Measurements from ENCODE around the gene ZNF865.

Gene ZNF865

DNA sequence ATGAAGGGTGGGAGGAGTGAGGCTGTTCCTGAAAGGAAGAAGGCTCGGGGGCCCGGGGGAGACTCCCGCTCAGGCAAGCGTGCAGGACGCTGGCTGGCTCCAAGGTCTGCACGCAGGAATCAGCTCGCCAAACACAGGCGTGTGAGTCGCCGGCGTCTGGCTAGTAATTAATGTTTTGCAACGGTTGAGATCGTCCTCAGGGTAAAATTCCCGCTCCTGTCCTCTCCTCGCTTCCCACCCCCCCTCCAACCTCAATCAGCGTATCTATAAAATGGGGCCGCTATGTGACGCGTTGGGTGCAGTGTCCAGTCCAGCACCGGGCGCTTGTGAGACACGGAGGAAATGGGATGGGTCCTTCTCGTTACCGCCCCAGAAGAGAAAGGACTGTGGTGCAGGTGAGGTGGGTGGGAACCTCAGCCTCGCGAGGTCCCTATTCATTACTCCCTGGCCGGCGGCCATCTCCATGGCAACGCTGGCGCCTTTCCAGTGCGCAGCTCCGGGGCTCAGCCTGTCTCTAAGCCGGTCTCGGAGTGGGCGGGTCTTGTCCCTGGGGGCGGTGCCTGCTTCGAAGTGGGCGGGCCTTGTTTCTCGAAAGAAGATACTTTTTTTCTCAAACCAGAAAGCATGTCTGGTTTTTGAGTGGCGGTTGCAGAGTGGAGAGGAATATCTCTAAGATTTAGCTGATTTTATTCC lies 18.3 kb upstream of the ZNF865 start:
- DNase-seq (ENCODE audit: low read depth in 2 of 2) = peak; percentile 82 to 83

DNA sequence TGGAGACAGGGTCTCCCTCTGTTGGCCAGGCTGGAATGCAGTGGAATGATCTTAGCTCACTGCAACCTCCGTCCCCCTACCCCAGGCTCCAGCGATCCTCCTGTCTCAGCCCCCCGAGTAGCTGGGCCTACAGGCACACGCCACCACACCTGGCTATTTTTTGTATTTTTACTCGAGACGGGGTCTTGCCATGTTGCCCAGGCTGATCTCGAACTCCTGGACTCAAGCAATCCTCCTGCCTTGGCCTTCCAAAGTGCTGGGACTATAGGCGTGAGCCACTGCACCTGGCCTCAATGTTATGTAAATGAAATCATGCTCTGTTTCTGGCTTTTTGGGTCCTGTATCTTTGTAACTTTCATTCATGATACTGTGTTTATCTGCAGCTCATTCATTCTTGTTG lies 16.7 kb upstream of the ZNF865 start:
- no peak for DNase-seq (ENCODE audit: low read depth in 2 of 2)

DNA sequence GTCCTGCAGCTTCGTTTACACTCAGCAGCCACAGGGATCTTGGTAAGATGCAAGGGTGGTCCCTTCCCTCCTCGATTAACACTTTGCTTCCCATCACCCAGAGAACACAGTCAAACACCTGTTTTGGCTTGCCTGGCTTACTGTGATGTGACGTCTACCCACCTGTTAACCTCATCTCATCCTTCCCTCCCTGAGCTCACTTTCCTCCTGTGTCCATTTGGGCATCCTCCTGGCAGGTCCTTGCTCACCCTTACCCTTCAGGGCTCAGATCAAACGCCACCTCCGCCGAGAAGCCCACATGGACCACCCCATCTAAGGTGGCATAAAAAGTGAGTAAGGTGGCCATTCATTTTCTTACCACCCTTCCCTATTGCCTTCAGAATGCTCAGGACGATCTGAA lies 15.3 kb upstream of the ZNF865 start:
- no peak for DNase-seq (ENCODE audit: low read depth in 2 of 2)

DNA sequence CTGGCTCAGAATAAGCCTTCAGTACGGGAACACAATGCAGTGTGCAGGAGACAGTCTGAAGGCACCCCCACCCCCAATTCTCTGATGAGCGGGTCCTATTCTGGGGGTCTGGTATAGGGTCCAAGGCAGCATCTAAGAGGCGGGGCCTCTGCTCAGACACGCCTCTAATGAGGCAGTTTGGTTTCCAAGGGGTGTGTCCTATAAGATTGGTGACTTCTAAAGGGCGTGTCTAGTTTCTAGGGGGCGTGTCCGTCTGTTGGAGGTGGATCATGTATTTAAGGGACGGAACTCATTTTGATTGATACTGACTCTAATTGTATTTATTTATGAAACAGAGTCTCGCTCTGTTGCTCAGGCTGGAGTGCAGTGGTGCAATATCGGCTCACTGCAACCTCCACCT lies 14.8 kb upstream of the ZNF865 start:
- no peak for DNase-seq (ENCODE audit: low read depth in 2 of 2)

DNA sequence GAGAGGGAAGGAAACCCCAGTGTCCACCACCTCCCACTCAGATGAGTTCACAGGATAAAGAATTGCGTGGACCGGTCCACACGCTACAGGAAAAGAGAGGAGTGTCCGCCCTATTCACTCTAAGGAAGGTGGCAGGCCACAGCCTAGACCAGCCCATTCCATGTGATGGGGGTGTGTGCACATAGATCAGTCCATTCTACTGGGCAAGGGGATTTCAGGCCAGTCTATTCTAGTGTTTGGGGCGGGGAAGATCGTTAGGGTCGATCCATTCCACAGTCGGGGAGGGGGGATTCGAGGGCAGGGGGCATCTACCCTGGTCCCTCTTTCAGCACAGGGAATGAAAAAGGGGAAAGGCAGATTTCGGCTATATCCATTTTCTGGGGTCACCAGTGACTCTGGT lies 13.9 kb upstream of the ZNF865 start:
- DNase-seq (ENCODE audit: low read depth in 2 of 2) = no peak

DNA sequence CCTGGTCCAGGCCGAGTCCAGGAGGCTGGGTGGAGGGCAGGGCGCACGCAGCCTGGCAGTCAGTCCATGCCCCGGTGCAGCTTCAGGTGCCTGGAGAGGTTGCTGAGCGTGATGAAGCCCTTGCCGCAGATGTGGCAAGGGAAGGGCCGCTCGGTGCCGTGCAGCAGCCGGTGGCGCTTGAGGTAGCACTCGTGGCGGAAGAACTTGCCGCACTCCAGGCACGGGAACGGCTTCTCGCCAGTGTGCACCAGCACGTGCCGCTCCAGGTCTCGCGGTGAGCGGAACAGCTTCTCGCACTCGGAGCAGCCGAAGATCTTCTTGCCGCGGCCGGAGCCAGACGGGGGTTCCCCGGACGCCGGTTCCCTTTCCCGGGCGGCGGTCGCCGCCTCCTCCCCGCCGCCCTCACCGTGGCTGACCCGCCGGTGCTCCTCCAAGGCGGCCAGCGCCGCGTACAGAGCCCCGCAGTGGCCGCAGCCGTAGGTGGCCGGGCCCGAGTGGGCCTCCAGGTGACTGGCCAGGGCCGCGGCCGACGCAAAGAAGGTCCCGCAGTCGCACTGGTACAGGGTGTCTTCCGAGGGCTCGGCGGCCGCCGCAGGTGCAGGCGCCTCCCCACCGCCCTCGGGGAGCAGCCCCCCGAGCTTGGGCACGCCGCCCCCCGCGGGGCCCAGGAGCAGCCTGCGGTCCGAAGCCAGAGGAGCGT lies 12.9 kb upstream of the ZNF865 start:
- DNase-seq (ENCODE audit: low read depth in 2 of 2) = no peak

DNA sequence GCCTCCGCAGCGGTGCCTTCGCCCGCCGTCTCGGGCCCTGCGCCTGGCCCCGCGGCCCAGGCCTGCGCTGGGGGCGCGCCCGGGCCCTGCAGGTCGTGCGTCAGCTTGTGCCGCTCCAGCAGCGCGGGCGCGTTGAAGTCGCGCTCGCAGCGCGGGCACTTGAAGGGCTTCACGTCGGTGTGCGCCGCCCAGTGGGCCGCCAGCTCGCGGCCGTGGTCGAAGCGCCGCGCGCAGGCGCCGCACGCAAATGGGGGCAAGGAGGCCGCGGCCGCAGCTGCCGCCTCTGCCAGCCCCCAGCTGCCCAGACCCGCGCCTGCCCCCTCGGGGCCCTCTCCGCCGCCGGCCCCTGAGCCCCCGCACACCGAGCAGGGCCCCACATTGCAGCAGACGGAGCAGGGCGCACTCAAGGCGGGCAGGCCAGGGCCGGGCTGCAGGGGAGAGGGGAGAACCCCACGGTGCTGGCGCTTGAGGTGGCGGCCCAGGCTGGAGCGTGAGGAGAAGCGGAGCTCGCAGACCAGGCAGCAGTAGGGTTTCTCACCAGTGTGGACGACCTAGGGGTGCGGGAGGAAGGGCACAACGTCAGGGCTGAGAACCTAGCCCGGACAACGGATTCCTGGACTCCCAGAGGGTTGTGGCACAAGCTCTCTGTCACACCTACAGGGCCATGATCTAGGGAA lies 12.2 kb upstream of the ZNF865 start:
- no peak for DNase-seq (ENCODE audit: low read depth in 2 of 2)

DNA sequence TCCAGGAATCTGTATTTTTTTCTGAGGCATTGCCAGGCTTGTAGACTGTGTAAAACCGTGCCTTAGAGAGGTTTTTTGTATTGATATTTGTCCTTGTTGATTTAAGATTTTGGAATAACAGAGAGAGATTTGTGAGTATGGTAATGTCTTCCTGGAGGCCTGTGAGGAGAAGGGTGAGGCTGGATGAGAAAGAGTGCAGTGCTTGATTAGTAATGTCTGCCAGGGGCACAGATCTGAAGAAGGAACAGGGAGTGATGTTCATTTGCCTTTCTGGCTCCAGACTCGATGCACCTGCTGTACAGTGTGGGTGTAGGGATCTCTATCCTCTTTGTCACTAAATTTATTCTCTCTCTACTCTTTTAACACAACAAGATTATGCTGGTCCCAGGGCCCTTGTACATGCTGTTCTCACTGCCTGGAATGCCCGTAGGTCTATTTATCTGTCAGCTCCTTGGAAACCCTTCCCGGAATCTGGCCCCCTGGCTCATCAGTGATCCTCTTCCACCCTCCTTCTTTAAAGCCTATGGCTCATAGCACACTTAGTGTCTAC lies 10.4 kb upstream of the ZNF865 start:
- no peak for DNase-seq (ENCODE audit: low read depth in 2 of 2)

DNA sequence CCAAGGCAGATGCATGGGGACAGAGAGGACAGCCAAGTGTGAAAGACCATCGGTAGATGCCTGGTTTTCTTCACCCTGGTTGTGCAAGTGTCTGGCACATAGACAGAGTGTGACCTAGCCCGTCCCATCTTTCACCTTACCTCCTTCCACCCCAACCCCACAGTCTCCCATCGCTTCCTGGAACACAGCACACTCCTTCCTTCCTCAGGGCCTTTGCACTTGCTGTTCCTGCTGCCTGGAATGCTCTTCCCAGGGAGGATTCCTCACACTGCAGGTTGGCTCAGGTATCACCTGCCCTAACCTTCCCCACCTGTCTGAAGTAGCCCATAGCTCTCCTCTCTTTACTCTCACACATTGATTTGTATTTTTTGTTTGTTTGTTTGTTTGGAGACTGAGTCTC lies 9.1 kb upstream of the ZNF865 start:
- no peak for DNase-seq (ENCODE audit: low read depth in 2 of 2)

DNA sequence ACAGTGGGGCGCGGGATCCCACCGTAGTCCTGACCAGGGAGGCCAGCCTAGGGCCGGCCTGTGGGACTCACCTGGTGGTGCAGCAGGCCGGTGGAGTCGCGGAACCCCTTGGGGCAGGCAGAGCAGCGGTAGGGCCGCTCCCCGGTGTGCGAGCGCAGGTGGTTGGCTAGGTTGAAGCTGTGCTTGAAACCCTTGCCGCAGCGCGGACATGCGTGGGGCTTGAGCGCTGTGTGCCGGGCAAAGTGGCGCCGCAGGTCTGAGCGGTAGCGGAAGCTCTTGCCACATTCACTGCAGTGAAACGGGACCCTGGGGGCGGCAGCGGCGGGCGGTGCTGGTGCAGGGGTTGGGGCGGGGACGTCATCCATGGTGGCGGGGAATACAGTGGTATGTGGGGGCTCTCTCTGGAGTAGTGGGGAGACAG lies 7.9 kb upstream of the ZNF865 start:
- DNase-seq (ENCODE audit: low read depth in 2 of 2) = no peak

DNA sequence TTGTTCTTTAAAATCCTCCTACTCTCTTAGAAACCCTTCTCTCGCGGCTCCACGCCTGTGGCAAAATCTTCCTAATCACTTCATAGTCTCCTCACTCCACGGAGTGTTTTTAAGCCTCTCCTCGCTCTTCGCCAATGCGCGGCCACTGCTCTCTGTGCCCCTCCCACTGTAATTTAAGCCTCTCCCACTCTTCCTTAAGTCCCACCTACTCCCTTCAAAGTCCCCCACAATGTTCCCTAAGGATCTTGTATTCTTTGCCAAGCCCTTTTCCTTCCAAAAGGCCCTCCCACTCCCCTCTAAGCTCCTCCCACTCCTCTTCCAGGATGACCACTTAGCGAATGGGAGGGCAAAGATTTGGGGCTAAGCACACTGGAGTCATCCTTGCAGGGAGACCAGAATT lies 7.4 kb upstream of the ZNF865 start:
- DNase-seq (ENCODE audit: low read depth in 2 of 2) = no peak

DNA sequence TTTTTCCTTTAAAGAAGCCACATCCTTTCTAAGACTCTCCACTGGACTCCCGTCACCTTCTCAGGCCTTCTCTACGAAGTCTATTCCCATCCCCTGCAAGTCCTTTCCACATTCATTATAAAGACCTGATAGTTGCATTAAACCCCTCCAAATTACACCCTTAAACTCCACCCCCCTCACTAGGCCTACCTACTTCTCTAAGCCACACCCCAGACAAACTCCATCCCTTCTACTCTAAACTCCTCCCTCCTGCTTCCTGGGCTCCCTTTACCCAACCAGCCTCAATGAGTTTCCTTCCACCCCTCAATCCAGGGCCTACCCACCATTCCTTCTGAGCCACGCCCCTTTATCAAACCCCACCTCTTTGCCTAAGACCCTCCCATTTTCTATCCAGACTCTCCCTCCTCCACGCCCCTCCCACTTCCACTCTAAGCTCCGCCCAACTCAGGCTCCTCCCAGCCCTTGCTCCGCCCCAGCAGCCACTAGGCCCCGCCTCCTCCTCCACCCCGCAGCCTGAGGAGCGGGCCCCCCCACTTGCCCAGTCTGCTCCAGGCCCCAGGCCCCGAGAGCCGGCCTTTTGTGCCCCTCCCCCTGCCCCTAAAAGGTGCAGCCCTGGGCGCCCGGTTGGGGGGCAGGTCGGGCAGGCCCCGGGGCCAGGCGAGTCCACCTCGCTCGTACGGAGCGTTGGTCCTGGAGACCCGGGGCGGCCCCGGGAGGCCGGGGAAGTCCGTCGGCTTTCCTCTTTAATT lies 6.6 kb upstream of the ZNF865 start:
- DNase-seq (ENCODE audit: low read depth in 2 of 2) = peak; percentile 84 to 87

DNA sequence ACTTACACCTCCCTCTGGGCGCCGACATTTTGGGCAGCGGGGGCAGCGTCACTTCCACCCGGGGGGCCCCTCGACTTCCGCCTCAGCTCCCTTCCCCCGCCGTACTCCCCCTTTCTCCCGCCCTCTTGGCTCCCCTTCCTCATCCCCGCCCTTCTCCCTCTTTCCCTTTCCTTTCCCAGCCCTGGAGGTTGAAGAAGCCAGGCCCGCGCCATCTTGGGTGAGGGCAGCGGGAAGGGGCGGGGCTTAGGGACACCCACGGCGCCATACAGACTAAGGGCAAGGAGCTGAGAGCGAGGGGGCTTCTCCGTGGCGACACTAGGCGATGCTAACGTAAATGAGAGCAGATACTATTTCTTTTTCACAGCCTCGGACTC lies 6.0 kb upstream of the ZNF865 start, which contains the start of gene FIZ1:
Gene FIZ1, minus strand, starts transcription at position 50 of the 374 bp plus-strand sequence. CDS start 1,652 bp downstream, outside the sequence.
- peak; percentile 83 to 88 for DNase-seq (ENCODE audit: low read depth in 2 of 2)

DNA sequence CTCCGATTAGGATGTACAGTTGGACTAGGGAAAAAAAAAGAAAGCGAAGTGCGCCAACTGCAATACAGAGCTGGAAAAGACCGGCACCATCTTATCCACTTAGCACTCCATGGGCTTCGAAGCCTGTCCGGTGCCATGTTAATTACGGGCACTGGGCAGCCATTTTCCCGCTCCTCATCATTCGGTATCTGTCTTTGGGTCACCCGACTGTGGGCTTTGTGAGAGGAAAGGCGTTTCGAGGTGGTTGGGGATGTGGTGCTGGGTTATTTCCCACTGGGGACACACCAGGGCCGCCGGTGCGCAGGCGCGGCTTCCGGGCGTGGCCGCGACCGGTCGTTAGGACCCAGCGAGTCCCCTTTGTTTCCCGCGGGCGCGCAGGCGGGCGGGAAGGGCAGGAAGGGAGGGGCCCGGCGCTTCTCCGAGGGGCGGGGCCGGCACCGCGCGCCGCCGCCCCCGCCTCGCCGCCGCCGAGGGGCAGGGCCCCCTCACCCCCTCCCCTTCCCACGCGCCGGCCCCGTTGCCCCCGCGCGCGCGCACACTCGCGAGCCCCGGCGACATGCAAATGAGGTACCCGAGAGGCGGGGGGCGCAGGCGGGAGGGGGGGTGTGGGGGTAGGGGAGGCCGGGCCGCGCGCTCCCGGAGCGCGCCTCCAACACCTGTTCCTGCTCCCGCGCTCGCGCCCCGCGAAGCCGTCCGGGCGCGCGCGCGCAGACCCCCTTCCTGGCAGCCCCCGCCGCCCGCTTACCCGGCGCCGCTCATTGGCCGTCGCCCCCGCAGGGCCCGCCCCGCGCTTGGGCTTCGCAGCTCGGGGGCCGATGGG lies 5.4 kb upstream of the ZNF865 start, which contains the start of gene ZNF524:
Gene ZNF524, plus strand, starts transcription at position 447 of the 820 bp plus-strand sequence. CDS start 1,825 bp downstream, outside the sequence.
- DNase-seq (ENCODE audit: low read depth in 2 of 2) = peak; percentile 64 to 66

DNA sequence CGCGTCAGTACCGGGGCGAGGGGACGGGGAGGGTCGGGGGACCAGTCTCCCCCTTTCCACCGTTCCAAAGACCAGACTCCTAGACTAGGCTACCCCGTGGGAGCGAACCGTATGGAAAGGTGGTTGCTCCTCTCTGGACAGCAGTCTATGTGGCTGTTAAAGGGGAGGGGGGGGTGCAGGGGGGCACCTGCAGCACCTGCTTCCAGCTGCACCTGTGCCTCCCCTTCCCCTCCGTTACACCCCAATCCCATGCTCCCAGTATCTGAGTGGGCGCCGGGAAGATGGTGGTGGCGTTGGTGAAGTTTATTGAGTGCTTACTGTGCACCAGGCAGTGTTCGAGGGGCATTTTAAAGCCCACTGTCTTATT lies 4.8 kb upstream of the ZNF865 start:
- DNase-seq (ENCODE audit: low read depth in 2 of 2) = no peak

DNA sequence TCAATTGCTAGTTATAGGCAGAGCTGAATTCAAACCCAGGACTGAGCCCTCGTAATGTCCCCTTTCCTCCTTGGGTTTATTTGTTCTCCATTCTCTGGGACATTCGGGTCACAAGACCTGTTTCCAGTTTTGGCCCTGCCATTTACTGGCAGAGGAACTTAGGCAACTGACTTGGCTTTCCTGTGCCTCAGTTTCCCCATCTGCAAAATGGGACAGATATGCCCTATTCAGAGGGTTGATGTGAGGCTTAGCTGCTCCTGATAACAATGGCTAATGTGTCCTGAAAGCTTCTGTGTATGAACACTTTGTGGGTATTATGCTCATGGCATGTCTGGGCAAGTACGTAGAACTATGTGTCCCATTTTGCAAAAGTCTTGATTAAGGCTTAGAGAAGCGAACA lies 4.4 kb upstream of the ZNF865 start:
- no peak for DNase-seq (ENCODE audit: low read depth in 2 of 2)

DNA sequence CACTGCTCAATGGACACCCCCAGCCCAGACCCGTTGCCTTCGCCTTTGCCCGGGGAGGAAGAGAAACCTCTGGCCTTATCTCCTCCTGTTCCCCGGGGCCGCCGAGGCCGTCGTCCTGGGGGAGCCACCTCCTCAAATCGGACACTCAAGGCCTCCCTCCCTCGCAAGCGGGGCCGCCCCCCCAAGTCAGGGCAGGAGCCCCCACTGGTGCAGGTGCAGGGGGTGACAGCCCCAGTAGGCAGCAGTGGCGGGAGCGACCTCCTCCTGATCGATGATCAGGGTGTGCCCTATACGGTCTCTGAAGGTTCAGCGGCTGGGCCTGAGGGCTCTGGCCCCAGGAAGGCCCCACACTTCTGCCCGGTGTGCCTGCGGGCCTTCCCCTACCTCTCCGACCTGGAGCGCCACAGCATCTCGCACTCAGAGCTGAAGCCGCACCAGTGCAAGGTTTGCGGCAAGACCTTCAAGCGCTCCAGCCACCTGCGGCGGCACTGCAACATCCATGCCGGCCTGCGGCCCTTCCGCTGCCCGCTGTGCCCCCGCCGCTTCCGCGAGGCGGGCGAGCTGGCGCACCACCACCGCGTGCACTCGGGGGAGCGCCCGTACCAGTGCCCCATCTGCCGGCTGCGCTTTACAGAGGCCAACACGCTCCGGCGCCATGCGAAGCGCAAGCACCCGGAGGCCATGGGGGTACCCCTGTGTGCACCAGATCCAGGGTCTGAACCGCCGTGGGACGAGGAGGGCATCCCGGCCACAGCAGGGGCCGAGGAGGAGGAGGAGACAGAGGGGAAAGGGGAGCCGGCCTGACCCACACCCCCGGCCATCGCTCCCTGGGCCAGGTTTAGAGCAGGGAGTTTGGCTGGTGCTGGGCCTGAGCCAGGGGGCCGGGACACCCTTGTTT lies 3.1 kb upstream of the ZNF865 start:
- DNase-seq (ENCODE audit: low read depth in 2 of 2) = no peak

DNA sequence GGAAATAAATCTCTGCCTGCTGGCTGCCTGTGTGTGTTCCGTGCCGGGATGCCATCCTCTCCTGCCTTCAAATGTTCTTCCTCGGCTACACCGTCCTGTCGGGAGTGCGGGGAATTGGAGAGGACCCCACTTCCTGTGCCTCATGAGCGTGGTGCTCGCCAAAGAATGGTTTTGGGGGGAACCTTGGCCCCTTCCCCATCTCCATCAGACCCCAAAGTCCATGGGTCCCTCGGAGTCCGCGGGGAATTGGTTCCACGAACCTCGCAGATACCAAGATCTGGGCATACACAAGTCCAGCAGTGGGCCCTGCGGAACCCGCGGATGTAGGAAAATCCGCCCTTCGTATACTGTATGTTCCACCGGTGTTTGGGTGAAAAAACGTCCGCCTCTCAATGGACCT lies 2.3 kb upstream of the ZNF865 start:
- no peak for DNase-seq (ENCODE audit: low read depth in 2 of 2)

DNA sequence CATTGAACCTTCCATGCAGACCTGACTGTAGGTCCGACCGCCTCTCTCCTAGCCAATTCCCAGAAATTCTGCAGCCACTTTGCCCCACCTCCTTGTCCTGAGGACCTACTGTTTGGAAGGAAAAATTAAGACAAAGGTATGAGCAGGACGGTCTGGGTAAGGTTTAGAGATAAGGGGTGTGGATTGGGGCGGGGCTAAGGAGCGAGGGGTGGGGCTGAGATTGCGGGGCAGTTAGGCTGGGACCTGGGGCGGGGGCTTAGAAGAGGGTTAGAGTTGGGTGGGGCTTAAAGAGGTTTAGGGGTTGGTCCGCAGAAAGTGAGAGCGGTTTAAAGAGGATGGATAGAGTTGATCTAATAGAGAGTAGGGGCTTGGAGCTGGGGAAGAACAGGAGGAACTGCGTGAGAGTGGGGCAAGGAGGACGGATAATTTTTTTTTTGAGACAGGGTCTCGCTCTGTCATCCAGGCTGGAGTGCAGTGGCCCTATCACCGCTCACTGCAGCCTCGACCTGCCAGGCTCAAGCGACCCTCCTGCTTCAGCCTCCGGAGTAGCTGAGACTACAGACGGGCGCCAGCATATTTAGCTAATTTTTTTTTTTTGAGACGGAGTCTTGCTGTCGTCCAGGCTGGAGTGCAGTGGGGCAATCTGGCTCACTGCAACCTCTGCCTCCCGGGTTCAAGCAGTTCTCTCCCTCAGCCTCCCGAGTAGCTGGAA lies 1.7 kb upstream of the ZNF865 start:
- no peak for DNase-seq (ENCODE audit: low read depth in 2 of 2)

Measured in stimulated activated CD8-positive, alpha-beta memory T cell treated with anti-CD3 and anti-CD28 coated beads, Interleukin-7, amount 100 ng/mL, for 1 hour (primary cell).